Panc1 (cell line): ENCODE data around the gene MCTP1. TPM values are rescaled to one million over a fixed set of nuclear protein-coding genes. Genes with fewer than 3 reads are reported as not detected.

Experiments
- ATAC-seq: fragments of 200-7000 bp; cut with Tn5 transposase; 2 replicates; pipeline ENCODE4 v1.9.1; 2020; ENCODE audit warnings: mild to moderate bottlenecking, moderate library complexity
- BruUV-seq: library from RNA; stranded (reverse); fragments of 400-500 nt; replicated peaks from 2 replicates; lab custom pipeline; 2021; lab: Mats Ljungman, UMichigan
- CTCF ChIA-PET: fragments of 300-600 bp; sonication (Branson Sonifier 250); formaldehyde crosslinking; loops from one replicate; lab custom pipeline; 2022; ENCODE audit warnings: antibody characterized with exemption; lab: Charles Lee
- POLR2A ChIA-PET: fragments of 300-600 bp; sonication (Branson Sonifier 250); formaldehyde crosslinking; loops from one replicate; lab custom pipeline; 2022; ENCODE audit warnings: antibody characterized with exemption; lab: Charles Lee
- DNase-seq: peaks from one replicate; pipeline ENCODE4 v3.0.0-alpha.2; 2010; ENCODE audit warnings: low read depth, low spot score
- H3K27ac ChIP-seq: 2 replicates; pipeline ENCODE4 v1.5.1; 2011; ENCODE audit warnings: mild to moderate bottlenecking, low read length, inconsistent platforms
- H3K27me3 ChIP-seq: fragments of 200-500 bp; sonication (Bioruptor generic); 2 replicates; pipeline ENCODE4 v1.6.0; 2014; ENCODE audit warnings: low read length, inconsistent platforms; ENCODE audit not compliant: control insufficient read depth, insufficient read depth
- H3K36me3 ChIP-seq: fragments of 200-500 bp; sonication (Bioruptor generic); 2 replicates; pipeline ENCODE4 v1.5.1; 2014; ENCODE audit warnings: inconsistent platforms, mild to moderate bottlenecking, low read length, moderate library complexity; ENCODE audit not compliant: control insufficient read depth, insufficient read depth
- H3K4me1 ChIP-seq: 2 replicates; pipeline ENCODE4 v1.5.1; 2011; ENCODE audit warnings: inconsistent platforms, mild to moderate bottlenecking, low read length, moderate library complexity; ENCODE audit not compliant: control insufficient read depth, insufficient read depth
- H3K4me3 ChIP-seq, 2 experiments: 2 replicates each; pipeline ENCODE4 v1.5.1; 2011 to 2012; ENCODE audit warnings: low read depth in 2 of 2, low read length in 2 of 2, mild to moderate bottlenecking in 2 of 2, inconsistent platforms in 1 of 2, moderate library complexity in 1 of 2
- H3K9me3 ChIP-seq: fragments of 200-500 bp; sonication (Bioruptor generic); 2 replicates; pipeline ENCODE4 v1.5.1; 2014; ENCODE audit warnings: low read depth, mild to moderate bottlenecking, inconsistent platforms, low read length, moderate library complexity; ENCODE audit not compliant: control insufficient read depth, insufficient read depth
- POLR2AphosphoS5 ChIP-seq: IDR thresholded peaks from 2 replicates; pipeline ENCODE4 v1.6.1; 2012; ENCODE audit warnings: mild to moderate bottlenecking, low read depth, low read length, moderate library complexity
- SIN3A ChIP-seq: IDR thresholded peaks from 2 replicates; pipeline ENCODE4 v1.6.1; 2012; ENCODE audit warnings: low read depth, mild to moderate bottlenecking, low read length, moderate library complexity, borderline replicate concordance; ENCODE audit not compliant: insufficient read depth
- TCF7L2 ChIP-seq: IDR thresholded peaks from 2 replicates; pipeline ENCODE4 v1.6.1; 2011; ENCODE audit warnings: mild to moderate bottlenecking, low read depth, low read length, inconsistent platforms
- in situ Hi-C: cut with HindIII; loops from 2 replicates; pipeline ENCODE4 v1.10.0; 2016; ENCODE audit warnings: low sequenced_read_pairs, low pct_unique_long_range_greater_than_20kb
- intact Hi-C: fragments of 100-400 bp; cut with micrococcal nuclease; formaldehyde crosslinking; loops from one replicate; pipeline ENCODE4 v1.10.0; 2022; ENCODE audit not compliant: unreplicated experiment
- total RNA-seq: library from RNA; stranded (reverse); gene quantifications from one replicate; pipeline ENCODE4 v1.2.1, GENCODE V29; 2021; ENCODE audit not compliant: unreplicated experiment
- TF ChIP-seq, protein P1 (sequence below): fragments of 450-650 bp; IDR thresholded peaks from 2 replicates; pipeline ENCODE4 v1.5.1; 2017; ENCODE audit warnings: mild to moderate bottlenecking
- TF ChIP-seq, protein P2 (sequence below), 2 experiments: IDR thresholded peaks; 2 replicates each; pipeline ENCODE4 v1.6.1; 2011 to 2012; ENCODE audit warnings: low read depth in 2 of 2, control low read depth in 1 of 2, low read length in 1 of 2, mild to moderate bottlenecking in 1 of 2, moderate library complexity in 1 of 2; ENCODE audit not compliant: insufficient read depth in 1 of 2

The MCTP1 gene
- total RNA-seq, 1 experiment from 2014 or later = 39.8 TPM

DNA sequence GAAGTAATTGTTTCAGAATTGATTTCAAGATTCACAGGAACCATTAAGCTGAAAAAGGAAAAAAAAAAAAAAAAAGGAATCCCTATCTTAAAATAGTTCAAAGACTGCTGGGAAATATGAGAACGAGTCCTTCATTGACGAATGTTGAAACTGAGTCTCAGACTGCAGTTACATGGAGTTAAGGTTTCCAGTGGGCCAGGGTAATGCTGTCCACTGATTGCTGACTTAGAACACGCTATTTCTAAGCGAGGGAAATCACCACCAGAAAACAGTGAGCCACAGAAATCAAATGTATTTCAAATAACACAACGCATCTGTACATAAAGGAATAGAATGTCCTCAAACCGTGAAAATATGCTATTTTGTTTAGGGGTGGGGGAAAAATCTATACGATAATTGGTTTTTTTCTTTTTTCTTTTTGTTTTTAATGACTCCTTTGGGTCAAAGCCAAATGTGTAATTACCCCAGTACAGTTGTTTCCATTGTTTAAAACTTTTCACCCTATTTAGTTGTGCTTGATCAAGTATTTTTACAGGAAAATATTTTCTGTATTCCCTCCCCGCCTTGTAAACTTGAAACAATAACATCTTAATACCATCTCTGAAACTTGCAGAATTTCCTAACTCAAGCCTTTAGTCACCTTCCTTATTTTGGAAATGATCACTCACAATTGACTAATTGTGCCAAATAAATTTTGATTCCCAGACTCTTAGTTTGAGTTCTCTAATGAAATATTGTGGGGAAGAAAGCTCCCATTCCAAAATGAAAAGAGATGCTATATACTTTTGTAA is 208.3 kb downstream of the MCTP1 start:
- BruUV-seq = no TSS peak
- TF ChIP-seq TCF7L2 (no peak), SIN3A (no peak), POLR2AphosphoS5 (no peak)
- TF ChIP-seq, protein P1, sequence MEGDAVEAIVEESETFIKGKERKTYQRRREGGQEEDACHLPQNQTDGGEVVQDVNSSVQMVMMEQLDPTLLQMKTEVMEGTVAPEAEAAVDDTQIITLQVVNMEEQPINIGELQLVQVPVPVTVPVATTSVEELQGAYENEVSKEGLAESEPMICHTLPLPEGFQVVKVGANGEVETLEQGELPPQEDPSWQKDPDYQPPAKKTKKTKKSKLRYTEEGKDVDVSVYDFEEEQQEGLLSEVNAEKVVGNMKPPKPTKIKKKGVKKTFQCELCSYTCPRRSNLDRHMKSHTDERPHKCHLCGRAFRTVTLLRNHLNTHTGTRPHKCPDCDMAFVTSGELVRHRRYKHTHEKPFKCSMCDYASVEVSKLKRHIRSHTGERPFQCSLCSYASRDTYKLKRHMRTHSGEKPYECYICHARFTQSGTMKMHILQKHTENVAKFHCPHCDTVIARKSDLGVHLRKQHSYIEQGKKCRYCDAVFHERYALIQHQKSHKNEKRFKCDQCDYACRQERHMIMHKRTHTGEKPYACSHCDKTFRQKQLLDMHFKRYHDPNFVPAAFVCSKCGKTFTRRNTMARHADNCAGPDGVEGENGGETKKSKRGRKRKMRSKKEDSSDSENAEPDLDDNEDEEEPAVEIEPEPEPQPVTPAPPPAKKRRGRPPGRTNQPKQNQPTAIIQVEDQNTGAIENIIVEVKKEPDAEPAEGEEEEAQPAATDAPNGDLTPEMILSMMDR = no peak
- TF ChIP-seq, protein P2, sequence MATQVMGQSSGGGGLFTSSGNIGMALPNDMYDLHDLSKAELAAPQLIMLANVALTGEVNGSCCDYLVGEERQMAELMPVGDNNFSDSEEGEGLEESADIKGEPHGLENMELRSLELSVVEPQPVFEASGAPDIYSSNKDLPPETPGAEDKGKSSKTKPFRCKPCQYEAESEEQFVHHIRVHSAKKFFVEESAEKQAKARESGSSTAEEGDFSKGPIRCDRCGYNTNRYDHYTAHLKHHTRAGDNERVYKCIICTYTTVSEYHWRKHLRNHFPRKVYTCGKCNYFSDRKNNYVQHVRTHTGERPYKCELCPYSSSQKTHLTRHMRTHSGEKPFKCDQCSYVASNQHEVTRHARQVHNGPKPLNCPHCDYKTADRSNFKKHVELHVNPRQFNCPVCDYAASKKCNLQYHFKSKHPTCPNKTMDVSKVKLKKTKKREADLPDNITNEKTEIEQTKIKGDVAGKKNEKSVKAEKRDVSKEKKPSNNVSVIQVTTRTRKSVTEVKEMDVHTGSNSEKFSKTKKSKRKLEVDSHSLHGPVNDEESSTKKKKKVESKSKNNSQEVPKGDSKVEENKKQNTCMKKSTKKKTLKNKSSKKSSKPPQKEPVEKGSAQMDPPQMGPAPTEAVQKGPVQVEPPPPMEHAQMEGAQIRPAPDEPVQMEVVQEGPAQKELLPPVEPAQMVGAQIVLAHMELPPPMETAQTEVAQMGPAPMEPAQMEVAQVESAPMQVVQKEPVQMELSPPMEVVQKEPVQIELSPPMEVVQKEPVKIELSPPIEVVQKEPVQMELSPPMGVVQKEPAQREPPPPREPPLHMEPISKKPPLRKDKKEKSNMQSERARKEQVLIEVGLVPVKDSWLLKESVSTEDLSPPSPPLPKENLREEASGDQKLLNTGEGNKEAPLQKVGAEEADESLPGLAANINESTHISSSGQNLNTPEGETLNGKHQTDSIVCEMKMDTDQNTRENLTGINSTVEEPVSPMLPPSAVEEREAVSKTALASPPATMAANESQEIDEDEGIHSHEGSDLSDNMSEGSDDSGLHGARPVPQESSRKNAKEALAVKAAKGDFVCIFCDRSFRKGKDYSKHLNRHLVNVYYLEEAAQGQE (IDR thresholded peaks at IDR 0.05; ENCODE audit: insufficient read depth in 1 of 2, low read depth in 2 of 2, low read length in 1 of 2) = no peak
- ATAC-seq = no peak
- CTCF ChIA-PET = no interaction called here
- intact Hi-C loops (loop anchor here (5.0 kb wide), 1 partner anchor 161 kb away; no protein-coding TSS in a partner anchor), in situ Hi-C loops (no loop called here)
- peak overlapping the region; percentile 46; the same call in 1 of the 2 replicates for H3K27ac ChIP-seq
- H3K27me3 ChIP-seq = no peaks in the 10 kb centered on the region
- H3K4me3 ChIP-seq = no peak overlapping the region
- H3K36me3 ChIP-seq = no peaks in the 10 kb centered on the region
- H3K4me1 ChIP-seq = peaks cover 12% of the 10 kb centered on the region; the same call in 1 of the 2 replicates
- POLR2A ChIA-PET = interaction anchor here (0.6 kb wide), 1 partner anchor 151 kb away, joined by 4 read pairs; no protein-coding TSS in a partner anchor
- DNase-seq = no peak
- no peaks in the 10 kb centered on the region for H3K9me3 ChIP-seq

DNA sequence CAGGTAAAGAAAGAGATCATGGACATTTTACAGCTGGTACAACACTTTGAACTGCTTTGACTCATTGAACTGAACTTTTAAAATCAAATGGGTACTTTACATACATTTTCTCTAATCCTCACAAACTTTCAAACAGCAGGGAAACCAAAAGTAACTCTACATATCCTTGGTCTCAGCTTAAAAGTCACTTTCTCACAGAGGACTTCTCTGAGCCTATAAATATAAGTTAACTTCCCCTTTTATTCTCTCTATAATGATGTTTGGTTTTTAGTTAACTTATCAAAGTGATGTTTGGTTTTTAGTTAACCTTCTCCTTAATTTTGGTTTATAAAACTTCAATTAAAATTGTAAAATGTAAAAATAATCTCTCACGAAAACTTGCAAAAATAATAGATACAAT is 209.8 kb downstream of the MCTP1 start:
- DNase-seq (no peak), ATAC-seq (no peak)
- no peaks in the 10 kb centered on the region for H3K27me3 ChIP-seq
- no peaks in the 10 kb centered on the region for H3K9me3 ChIP-seq
- POLR2A ChIA-PET = interaction anchor here (0.6 kb wide), 3 partner anchors 15 to 572 kb away, joined by 3 to 14 read pairs (median 3); no protein-coding TSS in a partner anchor
- H3K4me3 ChIP-seq = no peak overlapping the region
- in situ Hi-C loops = no loop called here
- no peak overlapping the region for H3K27ac ChIP-seq
- BruUV-seq = no TSS peak
- intact Hi-C loops = loop anchor here (5.0 kb wide), 1 partner anchor 162 kb away; no protein-coding TSS in a partner anchor
- peaks cover 13% of the 10 kb centered on the region for H3K4me1 ChIP-seq
- no peak for TF ChIP-seq TCF7L2
- TF ChIP-seq, protein P2 (IDR thresholded peaks at IDR 0.05; ENCODE audit: insufficient read depth in 1 of 2, low read depth in 2 of 2, low read length in 1 of 2) = no peak
- no peak for TF ChIP-seq POLR2AphosphoS5
- TF ChIP-seq, protein P1 = no peak
- no peak for TF ChIP-seq SIN3A
- CTCF ChIA-PET = no interaction called here
- H3K36me3 ChIP-seq = no peaks in the 10 kb centered on the region
